Erythroblast (primary cell): ENCODE measurements around the gene CYTH1.

Experiments used
- GATA1 ChIP-seq: IDR thresholded peaks from 2 replicates; pipeline ENCODE4 v1.6.1; 2011; ENCODE audit warnings: low read depth, mild to moderate bottlenecking, control low read depth, low read length, moderate library complexity
- POLR2A ChIP-seq: IDR thresholded peaks from 2 replicates; pipeline ENCODE4 v1.6.1; 2011; ENCODE audit warnings: mild to moderate bottlenecking, low read length

DNA sequence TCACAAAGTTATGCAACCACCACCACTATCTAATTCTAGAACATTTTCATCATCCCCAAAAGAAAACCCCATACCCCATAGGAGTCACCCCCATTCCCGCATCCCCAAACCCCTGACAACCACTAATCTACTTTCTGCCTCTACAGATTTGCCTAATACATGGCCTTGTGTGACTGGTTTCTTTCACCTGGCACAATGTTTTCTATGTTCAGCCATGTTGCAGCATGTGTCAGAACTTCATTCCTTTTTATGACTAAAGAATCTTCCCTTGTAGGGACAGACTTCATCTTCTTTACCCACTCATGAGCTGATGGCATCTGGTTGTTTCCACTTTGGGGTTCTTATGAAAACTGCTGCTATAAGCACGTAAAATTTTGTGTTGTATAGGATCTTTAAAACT, 34.6 kb downstream of the CYTH1 start:
- TF ChIP-seq POLR2A (no peak), GATA1 (no peak)
